Upper lobe of left lung (tissue), 6 donors: ENCODE data around the gene SULF2. TPM values are rescaled to one million over a fixed set of nuclear protein-coding genes. Genes with fewer than 3 reads are reported as not detected.

Experiments used
- ATAC-seq, 2 donors: fragments of 200-7000 bp; cut with Tn5 transposase; one replicate each; pipeline ENCODE4 v1.9.1; 2022; ENCODE audit warnings: mild to moderate bottlenecking in 2 of 2, moderate library complexity in 2 of 2; ENCODE audit not compliant: low FRiP score in 2 of 2
- DNase-seq, 2 donors: peaks; one replicate each; pipeline ENCODE4 v3.0.0-alpha.2; 2019 to 2020
- H3K27ac ChIP-seq, 4 donors: fragments of 200-600 bp; sonication (generic); one replicate each; pipeline ENCODE4 v1.5.1; 2016 to 2019
- H3K27me3 ChIP-seq, 4 donors: fragments of 200-600 bp; sonication (generic); one replicate each; pipeline ENCODE4 v1.5.1; 2017 to 2019
- H3K36me3 ChIP-seq, 4 donors: fragments of 200-600 bp; sonication (generic); one replicate each; pipeline ENCODE4 v1.5.1; 2016 to 2019
- H3K4me1 ChIP-seq, 4 donors: fragments of 200-600 bp; sonication (generic); one replicate each; pipeline ENCODE4 v1.5.1; 2018 to 2019
- H3K4me3 ChIP-seq, 4 donors: fragments of 200-600 bp; sonication (generic); one replicate each; pipeline ENCODE4 v1.5.1; 2017 to 2019; ENCODE audit warnings: mild to moderate bottlenecking in 2 of 4, moderate library complexity in 1 of 4
- H3K9me3 ChIP-seq, 4 donors: fragments of 200-600 bp; sonication (generic); one replicate each; pipeline ENCODE4 v1.5.1; 2018 to 2019
- EP300 ChIP-seq, 4 donors: sonication (generic); formaldehyde crosslinking; IDR thresholded peaks; one replicate each; pipeline ENCODE4 v1.5.1; 2017; ENCODE audit warnings: antibody characterized with exemption in 4 of 4, control low read depth in 2 of 4
- POLR2A ChIP-seq, 4 donors: fragments of 450-650 bp; IDR thresholded peaks; one replicate each; pipeline ENCODE4 v1.5.1; 2016 to 2017; ENCODE audit warnings: antibody characterized with exemption in 4 of 4, mild to moderate bottlenecking in 2 of 4
- POLR2AphosphoS5 ChIP-seq, 2 donors: sonication (generic); formaldehyde crosslinking; IDR thresholded peaks; one replicate each; pipeline ENCODE4 v1.5.1; 2017; ENCODE audit warnings: antibody characterized with exemption in 2 of 2
- WGBS, 2 donors: methylation state at CpG; one replicate each; pipeline ENCODE4 v1.1.5; 2017 to 2018; 5-methylcytosine and 5-hydroxymethylcytosine counted together
- small RNA-seq, 4 donors: library from RNA; depleted of rRNA; stranded (forward); fragments of <200 nt; gene quantifications; one replicate each; pipeline ENCODE3, GENCODE V24; 2016
- total RNA-seq, 6 donors: library from RNA; depleted of rRNA in 4 of 6; stranded (reverse); fragments of >200 nt in 4 of 6; gene quantifications; one replicate each; pipeline versions ENCODE4 v1.1.0 to v1.2.1, GENCODE V29; 2016 to 2021
- TF ChIP-seq, protein P1 (sequence below), 6 experiments: fragments of 450-650 bp in 4 of 6; fragments of 200-600 bp in 2 of 6; sonication (generic) in 2 of 6; IDR thresholded peaks; one replicate each; pipeline ENCODE4 v1.5.1; 2016 to 2019; ENCODE audit warnings: antibody characterized with exemption in 6 of 6
- donor health status: DM: no; HTN: no; CAD: no; lungs with moderate emphysema.
- donor health status: DM: no; HTN: yes; CAD: no; lungs with severe emphysema.

Gene SULF2
- total RNA-seq, 6 donors from 2014 or later = 15.0 to 63.8 (median 21.7) TPM

DNA sequence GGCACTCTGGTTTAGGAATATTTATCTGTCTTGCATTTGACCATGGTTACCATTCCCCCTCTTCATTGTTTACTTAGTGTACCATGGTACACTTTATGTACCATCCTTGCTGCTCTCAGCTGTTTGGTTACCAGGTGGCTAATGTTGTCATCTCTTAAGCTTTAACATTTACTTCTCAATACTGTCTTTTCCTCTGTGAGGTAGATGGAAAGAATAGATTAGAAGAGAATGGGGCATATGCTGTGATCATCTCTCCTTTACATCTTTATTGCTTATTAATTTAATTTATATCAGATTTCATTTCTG, 174.4 kb downstream of the SULF2 start:
- Histone ChIP-seq H3K9me3 (no peaks in the 10 kb centered on the region), H3K4me1 (peaks cover 20 to 37% (median 31%) of the 10 kb centered on the region in 4 donors), H3K4me3 (no peak overlapping the region), H3K27ac (peak overlapping the region in 1 of 4 donors; percentile 60), H3K27me3 (no peaks in the 10 kb centered on the region), H3K36me3 (no peaks in the 10 kb centered on the region)
- TF ChIP-seq, protein P1, sequence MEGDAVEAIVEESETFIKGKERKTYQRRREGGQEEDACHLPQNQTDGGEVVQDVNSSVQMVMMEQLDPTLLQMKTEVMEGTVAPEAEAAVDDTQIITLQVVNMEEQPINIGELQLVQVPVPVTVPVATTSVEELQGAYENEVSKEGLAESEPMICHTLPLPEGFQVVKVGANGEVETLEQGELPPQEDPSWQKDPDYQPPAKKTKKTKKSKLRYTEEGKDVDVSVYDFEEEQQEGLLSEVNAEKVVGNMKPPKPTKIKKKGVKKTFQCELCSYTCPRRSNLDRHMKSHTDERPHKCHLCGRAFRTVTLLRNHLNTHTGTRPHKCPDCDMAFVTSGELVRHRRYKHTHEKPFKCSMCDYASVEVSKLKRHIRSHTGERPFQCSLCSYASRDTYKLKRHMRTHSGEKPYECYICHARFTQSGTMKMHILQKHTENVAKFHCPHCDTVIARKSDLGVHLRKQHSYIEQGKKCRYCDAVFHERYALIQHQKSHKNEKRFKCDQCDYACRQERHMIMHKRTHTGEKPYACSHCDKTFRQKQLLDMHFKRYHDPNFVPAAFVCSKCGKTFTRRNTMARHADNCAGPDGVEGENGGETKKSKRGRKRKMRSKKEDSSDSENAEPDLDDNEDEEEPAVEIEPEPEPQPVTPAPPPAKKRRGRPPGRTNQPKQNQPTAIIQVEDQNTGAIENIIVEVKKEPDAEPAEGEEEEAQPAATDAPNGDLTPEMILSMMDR (IDR thresholded peaks at IDR 0.05) = no peak
- no peak for TF ChIP-seq POLR2A (IDR thresholded peaks at IDR 0.05)
- TF ChIP-seq POLR2AphosphoS5 (IDR thresholded peaks at IDR 0.05) = no peak
- no peak for TF ChIP-seq EP300 (IDR thresholded peaks at IDR 0.05)
- ATAC-seq (no peak), DNase-seq (no peak)

DNA sequence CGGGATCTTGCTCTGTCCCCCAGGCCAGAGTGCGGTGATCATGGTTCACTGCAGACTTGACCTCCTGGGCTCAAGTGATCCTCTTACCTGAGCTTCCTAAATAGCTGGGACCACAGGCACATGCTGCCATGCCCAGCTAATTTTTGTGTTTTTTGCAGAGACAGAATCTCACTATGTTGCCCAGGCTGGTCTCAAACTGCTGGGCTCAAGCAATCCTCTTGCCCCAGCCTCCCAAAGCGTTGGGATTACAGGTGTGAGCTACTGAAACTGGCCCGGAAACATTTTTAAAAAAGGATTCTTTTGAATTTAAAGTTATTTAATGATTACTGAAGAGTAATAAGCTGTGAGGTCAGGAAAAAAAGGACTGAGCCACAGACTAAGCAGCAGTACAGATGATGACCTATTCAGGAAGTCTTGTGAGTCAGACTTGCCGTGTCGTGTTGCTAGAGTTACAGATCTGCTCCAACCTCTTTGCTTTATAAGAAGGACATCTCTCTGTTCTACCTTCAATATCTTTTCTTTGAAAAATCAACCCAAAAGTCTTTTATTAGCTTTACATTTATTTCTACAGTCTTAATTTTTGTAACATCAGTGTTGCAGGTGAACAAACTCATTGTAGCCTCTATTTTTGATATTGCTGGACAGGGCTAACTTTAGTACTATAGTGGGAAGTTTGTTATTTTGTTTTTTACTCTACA, 174.9 kb downstream of the SULF2 start:
- ATAC-seq = peak in 1 of 2 donors; percentile 85
- peak in 1 of 2 donors; percentile 59 for DNase-seq
- no peaks in the 10 kb centered on the region for H3K36me3 ChIP-seq
- H3K4me3 ChIP-seq = no peak overlapping the region
- H3K27ac ChIP-seq = peak overlapping the region in 2 of 4 donors; percentile 60 to 64
- no peaks in the 10 kb centered on the region for H3K9me3 ChIP-seq
- TF ChIP-seq POLR2A (IDR thresholded peaks at IDR 0.05) (no peak), POLR2AphosphoS5 (IDR thresholded peaks at IDR 0.05) (no peak), EP300 (IDR thresholded peaks at IDR 0.05) (no peak)
- TF ChIP-seq, protein P1 (IDR thresholded peaks at IDR 0.05) = no peak
- peaks cover 20 to 42% (median 33%) of the 10 kb centered on the region in 4 donors for H3K4me1 ChIP-seq
- H3K27me3 ChIP-seq = no peaks in the 10 kb centered on the region
- whole genome bisulfite sequencing, 2 donors = 66 to 68% methylated on average over 6 of the region's 6 CpGs

DNA sequence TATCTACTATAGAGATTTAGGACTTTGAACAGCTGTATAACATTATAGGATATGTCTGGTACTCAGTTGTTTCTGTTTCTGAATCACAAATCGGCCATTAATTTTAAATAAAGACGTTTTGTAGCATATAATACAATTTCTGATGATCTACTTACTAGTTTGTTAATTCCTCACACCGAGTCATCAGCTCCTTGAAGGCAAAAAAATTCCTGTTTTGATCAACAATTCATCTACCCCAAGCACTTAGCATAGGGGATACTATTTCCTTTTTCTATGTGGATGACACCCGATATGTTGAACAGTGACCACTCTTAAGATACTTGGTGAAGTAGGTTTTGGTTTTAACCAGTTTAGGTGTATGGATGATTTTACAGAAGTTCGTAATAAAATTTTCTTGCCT, 176.3 kb downstream of the SULF2 start:
- DNase-seq (no peak), ATAC-seq (no peak)
- Histone ChIP-seq H3K27me3 (no peaks in the 10 kb centered on the region), H3K27ac (no peak overlapping the region), H3K4me3 (no peak overlapping the region), H3K4me1 (peaks cover 14 to 43% (median 30%) of the 10 kb centered on the region in 4 donors), H3K36me3 (no peaks in the 10 kb centered on the region), H3K9me3 (no peaks in the 10 kb centered on the region)
- TF ChIP-seq, protein P1 (IDR thresholded peaks at IDR 0.05) = no peak
- TF ChIP-seq POLR2AphosphoS5 (IDR thresholded peaks at IDR 0.05) (no peak), EP300 (IDR thresholded peaks at IDR 0.05) (no peak)
- WGBS, 2 donors = 93 to 94% methylated on average over 5 of the region's 5 CpGs

Small RNAs within 50 kb of the gene (small RNA-seq; reads per million reads assigned to genes)
- gene RNU7-173P = 0 reads per million in 4 donors
